ENCODE results near the gene MZF1.
"Not testable (repeated sequence)": the region's sequence is repeated elsewhere in the genome, so short reads cannot be mapped to it uniquely, and the experiment has no call there.

Gene MZF1

GRCh38 chr19:58572818-58573657 lies at the start of gene MZF1:
Gene MZF1 (minus strand): TSS chr19:58573335. CDS start chr19:58571389, 1,946 bp downstream.
- DNase-seq = no peak

DNA sequence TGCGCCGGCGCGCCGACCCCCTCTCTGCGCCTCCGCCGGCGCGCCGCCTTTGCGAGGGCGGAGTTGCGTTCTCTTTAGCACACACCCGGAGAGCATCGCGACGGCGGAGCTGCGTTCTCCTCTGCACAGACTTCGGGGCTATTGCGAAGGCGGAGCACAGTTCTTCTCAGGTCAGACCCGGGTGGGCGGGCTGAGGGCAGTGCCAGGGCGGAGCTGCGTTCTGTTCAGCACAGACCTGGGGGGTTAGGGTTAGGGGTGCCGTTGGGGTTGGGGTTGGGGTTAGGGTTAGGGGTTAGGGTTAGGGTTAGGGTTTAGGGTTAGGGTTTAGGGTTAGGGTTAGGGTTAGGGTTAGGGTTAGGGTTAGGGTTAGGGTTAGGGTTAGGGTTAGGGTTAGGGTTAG lies 34.1 kb upstream of the MZF1 start:
- not testable (repeated sequence) for DNase-seq

DNA sequence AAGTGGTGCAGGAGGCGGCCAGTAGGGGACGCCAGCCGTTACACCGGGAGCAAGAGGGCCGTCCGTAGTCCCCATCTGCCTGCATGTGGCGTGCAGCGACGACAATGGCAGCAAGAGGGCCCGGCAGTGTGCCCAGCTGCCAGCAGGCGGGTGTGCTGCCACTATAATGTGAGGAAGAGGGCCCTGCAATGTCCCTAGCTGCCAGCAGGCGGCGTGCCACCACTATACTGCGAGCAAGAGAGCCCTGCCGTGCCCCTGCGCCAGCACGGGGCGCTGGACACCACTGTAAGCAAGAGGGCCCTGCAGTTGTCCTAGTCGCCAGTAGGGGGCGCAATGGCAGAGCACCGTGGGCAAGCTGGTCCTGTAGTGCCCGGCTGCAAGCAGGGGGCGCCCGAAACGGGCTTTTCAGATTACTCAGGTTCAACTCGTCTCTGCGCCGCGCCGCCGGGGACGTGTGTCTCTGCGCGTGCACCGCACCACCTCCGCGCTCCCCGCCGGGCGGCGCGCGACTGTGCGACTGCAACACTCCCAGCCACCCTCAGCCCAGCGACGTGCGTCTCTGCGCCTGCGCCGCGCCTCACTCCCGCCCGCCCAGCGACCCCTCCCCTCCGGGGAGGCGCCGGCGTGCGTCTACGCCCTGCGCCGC lies 33.2 kb upstream of the MZF1 start:
- DNase-seq = not testable (repeated sequence)

DNA sequence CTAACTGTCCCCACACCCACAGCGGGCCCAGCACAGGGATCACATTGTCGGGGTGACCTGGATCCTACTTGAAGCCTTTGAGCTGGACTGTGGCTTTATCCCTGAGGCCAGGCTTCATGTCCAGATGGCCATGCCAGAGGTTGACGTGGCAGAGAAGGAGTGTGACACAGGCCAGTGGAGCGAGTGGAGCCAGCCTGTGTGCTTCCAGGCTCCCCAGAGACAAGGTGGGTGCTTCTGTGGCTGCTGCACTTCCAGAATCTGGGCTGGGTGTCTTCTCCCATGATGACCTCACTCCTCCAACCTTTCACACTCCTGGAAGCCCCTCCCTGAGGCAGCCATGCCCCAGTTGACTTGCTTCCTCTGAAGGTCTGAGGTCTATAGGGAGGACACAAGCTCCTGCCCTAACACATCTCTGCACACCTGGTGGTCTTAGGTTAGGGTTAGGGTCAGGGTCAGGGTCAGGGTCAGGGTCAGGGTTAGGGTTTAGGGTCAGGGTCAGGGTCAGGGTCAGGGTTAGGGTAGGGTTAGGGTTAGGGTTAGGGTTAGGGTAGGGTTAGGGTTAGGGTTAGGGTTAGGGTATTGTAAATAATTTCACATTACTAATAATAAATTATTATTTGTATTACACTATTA lies 13.1 kb upstream of the MZF1 start:
- DNase-seq = no peak

- DNase-seq = no peak
These were observed 12.5 kb upstream of the MZF1 start for GRCh38 chr19:58585442-58586132.

DNA sequence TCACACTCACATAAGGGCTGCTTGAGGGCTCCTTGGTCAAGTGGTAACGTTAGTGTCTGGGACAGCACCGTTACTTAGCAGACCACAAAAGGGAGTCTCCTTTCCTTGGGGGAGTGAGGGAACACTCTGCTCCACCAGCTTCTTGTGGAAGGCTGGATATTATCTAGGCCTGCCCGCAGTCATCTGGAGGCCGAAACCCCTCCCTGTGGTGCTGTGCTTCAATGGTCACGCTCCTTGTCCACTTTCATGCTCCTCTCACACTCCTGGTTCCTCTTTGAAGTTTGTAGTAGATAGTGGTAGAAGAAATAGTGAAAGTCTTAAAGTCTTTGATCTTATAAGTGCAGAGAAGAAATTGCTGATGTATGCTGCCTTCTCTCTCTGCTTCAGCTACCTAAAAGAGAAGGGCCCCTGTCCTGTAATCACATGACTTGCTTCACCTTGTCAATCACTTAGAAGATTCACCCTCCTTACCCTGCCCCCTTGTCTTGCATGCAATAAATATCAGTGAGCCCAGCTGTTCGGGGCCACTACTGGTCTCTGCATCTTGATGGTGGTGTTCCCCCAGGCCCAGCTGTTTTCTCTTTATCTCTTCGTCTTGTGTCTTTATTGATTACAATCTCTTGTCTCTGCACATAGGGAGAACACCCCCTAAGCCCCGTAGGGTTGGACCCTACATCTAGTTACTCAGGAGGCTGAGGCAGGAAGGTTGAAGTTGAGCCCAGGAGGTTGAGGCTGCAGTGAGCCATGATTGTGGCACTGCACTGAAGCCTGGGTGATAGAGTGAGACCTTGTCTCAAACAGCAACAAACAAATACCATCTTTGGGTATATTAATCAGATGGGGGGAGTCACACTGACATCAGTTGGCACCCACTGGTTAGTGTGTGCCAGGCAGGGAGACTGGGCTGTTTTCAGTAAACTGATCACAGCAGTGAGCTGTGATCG lies 11.6 kb upstream of the MZF1 start:
- no peak for DNase-seq

- DNase-seq = no peak
These were observed 9.8 kb upstream of the MZF1 start for GRCh38 chr19:58582985-58583384.

GRCh38 chr19:58581227-58582141 lies 8.3 kb upstream of the MZF1 start:
- no peak for DNase-seq

DNA sequence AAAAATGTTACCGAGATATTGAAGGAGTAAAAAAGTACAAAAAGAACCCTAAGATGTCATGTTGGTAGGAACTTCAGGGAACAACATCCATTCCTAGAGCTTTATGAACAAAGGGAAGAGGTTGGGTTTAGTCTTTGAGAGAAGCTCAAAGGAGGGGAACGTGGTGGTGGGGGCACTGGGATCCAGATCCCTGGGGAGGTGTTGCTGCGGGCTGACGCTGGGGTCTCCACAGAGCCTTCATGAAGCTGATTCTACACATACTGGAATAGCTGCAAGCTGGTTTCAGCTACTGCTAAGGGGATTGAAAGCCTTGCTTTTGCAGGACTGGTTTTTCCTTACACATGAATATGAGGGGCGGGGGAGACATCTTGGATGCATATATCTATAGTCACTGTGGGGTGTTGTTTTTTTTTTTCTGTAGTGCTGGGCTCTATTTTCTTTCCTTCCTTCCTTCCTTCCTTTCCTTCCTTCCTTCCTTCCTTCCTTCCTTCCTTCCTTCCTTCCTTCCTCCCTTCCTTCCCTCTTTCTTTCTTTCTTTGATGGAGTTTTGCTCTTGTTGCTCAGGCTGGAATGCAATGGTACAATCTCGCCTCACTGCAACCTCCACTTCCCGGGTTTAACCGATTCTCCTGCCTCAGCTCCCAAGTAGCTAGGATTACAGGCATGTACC lies 6.5 kb upstream of the MZF1 start:
- no peak for DNase-seq

- no peak for DNase-seq
These were observed 5.1 kb upstream of the MZF1 start for GRCh38 chr19:58578012-58578925.

DNA sequence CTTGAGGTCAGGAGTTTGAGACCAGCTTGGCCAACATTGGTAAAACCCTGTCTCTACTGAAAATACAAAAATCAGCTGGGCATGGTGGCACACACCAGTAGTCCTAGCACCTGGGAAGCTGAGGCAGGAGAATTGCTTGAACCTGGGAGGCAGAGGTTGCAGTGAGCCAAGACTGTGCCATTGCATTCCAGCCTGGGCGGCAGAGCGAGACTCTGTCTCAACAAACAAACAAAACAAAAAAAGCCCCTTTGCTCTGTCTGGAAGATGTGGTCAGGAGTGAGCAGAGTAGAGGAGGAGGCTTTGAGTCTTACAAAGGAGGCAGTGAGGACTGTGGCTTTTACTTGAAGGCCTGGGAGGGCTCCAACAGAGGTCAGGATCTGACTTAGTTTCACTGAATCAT lies 4.4 kb upstream of the MZF1 start:
- not testable (repeated sequence) for DNase-seq

DNA sequence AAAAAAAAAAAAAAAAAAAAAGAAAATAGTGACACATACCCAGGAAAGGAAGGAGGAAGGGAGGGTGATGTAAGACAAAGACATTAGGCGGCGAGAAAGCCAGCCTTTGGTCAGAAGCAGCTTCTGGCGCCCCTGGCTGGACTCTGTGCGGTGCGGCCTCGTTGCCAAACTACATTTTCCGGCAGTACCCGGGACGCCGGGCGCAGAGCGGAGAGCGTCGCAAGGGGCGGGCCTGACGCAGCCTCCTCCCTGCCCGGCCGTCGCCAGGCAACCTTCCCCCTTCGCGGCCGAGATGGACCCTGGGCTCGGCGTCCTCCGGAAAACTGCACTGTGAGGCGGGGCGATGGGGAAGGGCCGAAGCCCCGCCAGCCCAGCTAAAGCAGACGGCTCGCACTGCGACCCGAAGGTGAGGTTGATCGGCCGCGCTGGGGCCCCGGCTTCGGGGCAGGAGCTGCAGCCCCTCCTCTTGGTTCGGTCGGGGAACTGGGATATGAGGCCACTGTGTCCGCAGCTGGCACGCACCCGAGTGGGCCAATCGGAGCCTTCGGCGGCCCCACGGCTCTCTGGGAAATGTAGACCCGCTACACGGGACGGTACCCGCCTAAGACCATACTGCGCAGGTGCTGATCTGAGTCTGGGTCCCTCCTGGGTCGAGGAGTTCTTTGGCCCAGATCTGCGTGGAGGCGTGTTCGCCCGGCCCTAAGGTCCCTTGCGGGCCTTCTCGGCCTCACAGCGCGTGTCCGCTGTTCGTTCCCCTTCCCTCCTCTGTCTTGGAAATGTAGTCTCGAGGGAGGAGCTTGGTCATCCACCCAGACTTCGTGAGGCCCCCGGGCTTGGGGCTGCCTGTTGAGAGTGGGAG lies 2.3 kb upstream of the MZF1 start:
- no peak for DNase-seq

DNA sequence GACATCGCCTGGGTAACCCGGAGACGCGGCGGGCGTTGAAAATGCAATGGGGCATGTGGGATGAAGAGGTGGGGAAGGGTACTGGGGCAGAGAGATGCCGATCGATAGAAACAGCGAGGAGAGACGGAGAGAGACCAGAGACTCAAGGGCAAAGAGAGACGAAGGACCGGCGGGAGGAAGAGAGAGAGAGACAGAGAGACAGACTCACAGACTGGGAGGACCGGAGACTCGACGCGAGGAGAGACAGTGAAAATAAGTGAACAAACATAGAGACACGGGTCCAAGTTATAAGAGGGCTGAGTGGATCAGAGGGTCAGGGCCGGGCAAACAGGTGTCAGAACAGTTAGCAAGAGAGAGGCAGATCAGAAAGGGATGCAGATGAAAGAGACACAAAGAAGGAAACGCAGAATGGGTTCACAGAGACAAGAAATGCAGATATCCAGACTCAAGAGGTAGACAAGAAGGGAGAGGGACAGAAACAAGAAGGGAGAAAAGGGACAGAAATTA lies 576 bp upstream of the MZF1 start:
- DNase-seq = no peak

- no peak for DNase-seq
These were observed 913 bp downstream of the MZF1 start for GRCh38 chr19:58572026-58572817.

DNA sequence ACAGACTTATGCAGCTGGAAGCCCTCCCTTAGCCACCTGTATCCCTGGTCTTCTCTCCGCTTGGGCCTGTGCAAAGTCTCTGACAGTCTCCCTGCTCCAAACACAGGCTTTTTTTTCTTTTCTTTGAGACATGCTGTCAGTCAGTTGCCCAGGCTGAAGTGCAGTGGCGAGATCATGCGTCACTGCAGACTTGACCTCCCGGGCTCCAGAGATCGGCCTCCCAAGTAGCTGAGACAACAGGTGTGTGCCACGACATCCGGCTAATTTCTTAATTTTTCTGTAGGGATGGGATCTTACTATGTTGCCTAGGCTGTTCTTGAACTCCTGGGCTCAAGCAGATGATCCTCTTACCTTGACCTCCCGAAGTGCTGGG lies 1.6 kb downstream of the MZF1 start:
- no peak for DNase-seq

DNA sequence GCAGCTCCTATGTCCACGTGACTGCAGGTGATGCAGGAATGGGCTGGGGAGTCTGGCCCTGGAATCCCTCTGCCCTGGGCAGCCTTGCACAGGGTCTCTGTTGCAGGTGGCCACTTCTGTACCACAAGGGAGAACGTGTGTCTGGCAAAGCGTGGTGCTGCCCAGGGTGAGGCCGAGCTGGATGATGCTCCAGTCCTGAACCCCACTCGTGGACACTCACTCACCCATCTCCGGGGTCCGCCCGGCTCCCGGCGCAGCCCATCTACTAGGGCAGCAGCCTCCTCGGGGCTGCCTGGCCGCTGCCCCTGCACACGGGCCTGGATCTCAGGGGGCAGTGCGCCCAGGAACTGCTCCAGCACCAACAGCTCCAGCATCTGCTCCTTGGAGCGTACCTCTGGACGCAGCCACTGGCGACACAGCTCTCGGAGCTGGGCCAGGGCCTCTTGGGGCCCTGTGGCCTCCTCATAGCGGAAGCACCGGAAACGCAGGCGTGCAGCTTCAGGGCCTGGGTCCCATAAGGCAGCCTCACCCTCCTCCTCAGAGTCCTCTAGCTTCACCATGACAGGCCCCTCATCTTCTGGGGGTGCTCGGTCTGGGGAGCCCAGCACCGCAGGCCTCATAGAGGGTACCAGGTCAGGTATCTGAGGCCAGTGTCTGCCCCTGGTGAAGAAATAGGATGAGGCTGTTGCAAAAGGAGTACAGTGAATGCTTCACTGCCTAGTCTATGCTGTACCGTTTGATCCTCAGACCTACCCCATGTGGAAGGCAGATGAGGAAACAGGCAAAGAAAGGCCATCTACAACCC lies 2.2 kb downstream of the MZF1 start:
- no peak for DNase-seq

All from NCI-H774 (cell line).